CD4-positive, alpha-beta memory T cell (primary cell): Measurements from ENCODE around the gene RIMS3. TPM values are rescaled to one million over a fixed set of nuclear protein-coding genes. Genes with fewer than 3 reads are reported as not detected.

Source experiments
- CTCF ChIA-PET: fragments of 350-600 bp; sonication (Branson Sonifier 250); formaldehyde crosslinking; loops from one replicate; lab custom pipeline; 2021; ENCODE audit warnings: inconsistent platforms; ENCODE audit not compliant: partially characterized antibody; lab: Charles Lee
- POLR2A ChIA-PET: fragments of 350-600 bp; sonication (Branson Sonifier 250); formaldehyde crosslinking; loops from one replicate; lab custom pipeline; 2021; ENCODE audit not compliant: partially characterized antibody; lab: Charles Lee
- DNase-seq, 5 donors: peaks; one replicate each; pipeline versions ENCODE4 v3.0.0 to v3.0.0-alpha.2; 2020 to 2022; ENCODE audit warnings: mixed read lengths in 1 of 5
- H3K27ac ChIP-seq: one replicate; pipeline ENCODE4 v1.7.0; 2013; ENCODE audit warnings: low read depth, low read length
- H3K27me3 ChIP-seq: 2 replicates; pipeline ENCODE4 v1.7.0; 2013; ENCODE audit warnings: mild to moderate bottlenecking, low read length, moderate library complexity; ENCODE audit not compliant: insufficient read depth
- H3K36me3 ChIP-seq: 2 replicates; pipeline ENCODE4 v1.7.0; 2013; ENCODE audit warnings: mild to moderate bottlenecking, low read length, moderate library complexity; ENCODE audit not compliant: insufficient read depth
- H3K4me1 ChIP-seq: 2 replicates; pipeline ENCODE4 v1.7.0; 2013; ENCODE audit warnings: mild to moderate bottlenecking, low read length, moderate library complexity; ENCODE audit not compliant: insufficient read depth
- H3K4me3 ChIP-seq, 2 donors: one replicate each; pipeline ENCODE4 v1.7.0; 2013; ENCODE audit warnings: low read length in 2 of 2, mild to moderate bottlenecking in 1 of 2
- H3K9me3 ChIP-seq, 2 donors: one replicate each; pipeline ENCODE4 v1.7.0; 2013; ENCODE audit warnings: low read length in 2 of 2, control low read depth in 1 of 2; ENCODE audit not compliant: control insufficient read depth in 1 of 2
- H3K27ac Mint-ChIP-seq, 7 donors: one replicate each; pipeline ENCODE4 v1.8.0; 2020 to 2021; ENCODE audit warnings: mixed read lengths in 7 of 7, mild to moderate bottlenecking in 6 of 7, inconsistent platforms in 3 of 7, moderate library complexity in 3 of 7
- H3K27me3 Mint-ChIP-seq, 2 donors: one replicate each; pipeline ENCODE4 v1.8.0; 2020 to 2021; ENCODE audit warnings: mixed read lengths in 2 of 2
- H3K36me3 Mint-ChIP-seq, 2 donors: one replicate each; pipeline ENCODE4 v1.8.0; 2020 to 2021; ENCODE audit warnings: mixed read lengths in 2 of 2, inconsistent platforms in 1 of 2, mild to moderate bottlenecking in 1 of 2
- H3K4me1 Mint-ChIP-seq, 4 donors: one replicate each; pipeline ENCODE4 v1.8.0; 2020 to 2021; ENCODE audit warnings: mixed read lengths in 4 of 4, mild to moderate bottlenecking in 1 of 4
- H3K4me3 Mint-ChIP-seq, 8 donors: one replicate each; pipeline ENCODE4 v1.8.0; 2020 to 2021; ENCODE audit warnings: mixed read lengths in 8 of 8, mild to moderate bottlenecking in 7 of 8, moderate library complexity in 6 of 8, inconsistent platforms in 3 of 8
- H3K9me3 Mint-ChIP-seq, 8 donors: one replicate each; pipeline ENCODE4 v1.8.0; 2020 to 2021; ENCODE audit warnings: mixed read lengths in 8 of 8, mild to moderate bottlenecking in 5 of 8, inconsistent platforms in 3 of 8, moderate library complexity in 1 of 8
- intact Hi-C: fragments of 100-400 bp; cut with micrococcal nuclease; formaldehyde crosslinking; loops from one replicate; pipeline ENCODE4 v1.15.1; 2023
- polyA plus RNA-seq, 2 donors: library from polyadenylated mRNA; unstranded; fragments of 300-500 nt; fragmentation: Illumina TruSeq; gene quantifications; one replicate each; pipeline ENCODE4 v1.2.3, GENCODE V29; 2021
- total RNA-seq, 2 experiments: library from RNA; stranded (reverse); gene quantifications; one replicate each; pipeline ENCODE4 v1.2.3, GENCODE V29; 2021

The RIMS3 gene
- total and polyA plus RNA-seq, 4 experiments from 2014 or later: 1.5 to 3.4 (median 2.2) TPM

GRCh38 chr1:40692429-40692895 lies 27.0 kb upstream of the RIMS3 start:
- POLR2A ChIA-PET: interaction anchor here (0.8 to 7.8 kb wide), 24 partner anchors 8 to 669 kb away, joined by 3 to 137 read pairs (median 7); partner anchors contain the start of genes CITED4, CTPS1, FOXO6 and RIMS3
- peak overlapping the region; percentile 98 for H3K27ac ChIP-seq
- H3K4me1 ChIP-seq: peaks cover 67% of the 10 kb centered on the region
- Mint-ChIP-seq H3K4me1 (peaks cover 58 to 76% (median 65%) of the 10 kb centered on the region in 4 donors), H3K4me3 (peak overlapping the region; percentile 89 to 97 (median 94)), H3K27ac (peak overlapping the region; percentile 94 to 98 (median 96)), H3K27me3 (no peaks in the 10 kb centered on the region), H3K36me3 (peaks cover 4 to 25% of the 10 kb centered on the region in 2 donors), H3K9me3 (no peaks in the 10 kb centered on the region)
- H3K36me3 ChIP-seq: no peaks in the 10 kb centered on the region
- no peaks in the 10 kb centered on the region for H3K27me3 ChIP-seq
- no peak for DNase-seq
- CTCF ChIA-PET: interaction anchor here (0.6 to 4.5 kb wide), 5 partner anchors 9 to 257 kb away, joined by 3 to 27 read pairs (median 7); no protein-coding TSS in a partner anchor
- intact Hi-C loops: loop anchor here (1.0 kb wide), 1 partner anchor 17 kb away; no protein-coding TSS in a partner anchor
- peak overlapping the region; percentile 74 to 86 for H3K4me3 ChIP-seq
- no peaks in the 10 kb centered on the region for H3K9me3 ChIP-seq

GRCh38 chr1:40691538-40692428 lies 26.3 kb upstream of the RIMS3 start, which contains the start of gene NFYC:
TSS of gene NFYC (plus strand) at chr1:40691704. CDS start at chr1:40738844, 47,140 bp downstream.
- H3K4me1 ChIP-seq: peaks cover 60% of the 10 kb centered on the region
- ChIA-PET CTCF (interaction anchor here (0.6 to 4.5 kb wide), 10 partner anchors 9 to 261 kb away, joined by 3 to 27 read pairs (median 4); partner anchors contain the start of gene RIMS3), POLR2A (interaction anchor here (0.6 to 7.8 kb wide), 40 partner anchors 9 to 670 kb away, joined by 3 to 137 read pairs (median 5); partner anchors contain the start of genes CITED4, CTPS1, EXO5 and FOXO6)
- H3K36me3 Mint-ChIP-seq: peaks cover 8 to 29% of the 10 kb centered on the region in 2 donors
- peak within 1 kb of the TSS; percentile 98 for H3K27ac ChIP-seq
- H3K36me3 ChIP-seq: no peaks in the 10 kb centered on the region
- H3K9me3 ChIP-seq: no peaks in the 10 kb centered on the region
- H3K4me3 Mint-ChIP-seq: peak within 1 kb of the TSS; percentile 89 to 97 (median 94)
- intact Hi-C loops: loop anchor here (1.0 kb wide), 3 partner anchors 18 to 111 kb away; partner anchors contain the start of gene RIMS3
- peak within 1 kb of the TSS; percentile 74 to 86 for H3K4me3 ChIP-seq
- H3K9me3 Mint-ChIP-seq: no peaks in the 10 kb centered on the region
- H3K4me1 Mint-ChIP-seq: peaks cover 51 to 69% (median 58%) of the 10 kb centered on the region in 4 donors
- H3K27ac Mint-ChIP-seq: peak within 1 kb of the TSS; percentile 94 to 98 (median 96)
- H3K27me3 Mint-ChIP-seq: no peaks in the 10 kb centered on the region
- no peaks in the 10 kb centered on the region for H3K27me3 ChIP-seq
- peak; percentile 93 to 97 (median 96) for DNase-seq

GRCh38 chr1:40690771-40691537 lies 25.5 kb upstream of the RIMS3 start:
- H3K27ac Mint-ChIP-seq: peak overlapping the region; percentile 94 to 98 (median 96)
- ChIA-PET POLR2A (interaction anchor here (0.6 to 7.8 kb wide), 35 partner anchors 9 to 656 kb away, joined by 3 to 137 read pairs (median 5); partner anchors contain the start of genes CITED4, CTPS1, EXO5 and RIMS3), CTCF (interaction anchor here (0.7 to 4.5 kb wide), 9 partner anchors 10 to 262 kb away, joined by 3 to 27 read pairs (median 6); partner anchors contain the start of gene RIMS3)
- intact Hi-C loops: loop anchor here (1.0 kb wide), 2 partner anchors 26 to 111 kb away; partner anchors contain the start of gene RIMS3
- no peaks in the 10 kb centered on the region for H3K36me3 ChIP-seq
- H3K4me1 Mint-ChIP-seq: peaks cover 44 to 61% (median 50%) of the 10 kb centered on the region in 4 donors
- peak in 1 of 5 donors; percentile 9 for DNase-seq
- H3K4me3 ChIP-seq: peak overlapping the region; percentile 74 to 86
- peaks cover 12 to 31% of the 10 kb centered on the region in 2 donors for H3K36me3 Mint-ChIP-seq
- no peaks in the 10 kb centered on the region for H3K27me3 ChIP-seq
- H3K9me3 ChIP-seq: no peaks in the 10 kb centered on the region
- H3K4me3 Mint-ChIP-seq: peak overlapping the region; percentile 89 to 97 (median 94)
- peak overlapping the region; percentile 98 for H3K27ac ChIP-seq
- H3K27me3 Mint-ChIP-seq: no peaks in the 10 kb centered on the region
- H3K9me3 Mint-ChIP-seq: no peaks in the 10 kb centered on the region
- peaks cover 52% of the 10 kb centered on the region for H3K4me1 ChIP-seq

- CTCF ChIA-PET: interaction anchor here (1.0 to 4.2 kb wide), 5 partner anchors 8 to 263 kb away, joined by 3 to 27 read pairs (median 10); partner anchors contain the start of gene RIMS3
- intact Hi-C loops: no loop called here
- no peak for DNase-seq
- POLR2A ChIA-PET: interaction anchor here (0.6 to 7.8 kb wide), 4 partner anchors 9 to 1118 kb away, joined by 3 to 137 read pairs (median 3); partner anchors contain the start of gene CTPS1
- peaks cover 40 to 55% (median 42%) of the 10 kb centered on the region in 4 donors for H3K4me1 Mint-ChIP-seq
- Histone ChIP-seq H3K4me1 (peaks cover 41% of the 10 kb centered on the region), H3K27ac (no peak overlapping the region), H3K27me3 (no peaks in the 10 kb centered on the region), H3K4me3 (no peak overlapping the region), H3K36me3 (no peaks in the 10 kb centered on the region), H3K9me3 (no peaks in the 10 kb centered on the region)
- H3K27ac Mint-ChIP-seq: peak overlapping the region in 6 of 7 donors; percentile 8 to 95 (median 64)
- H3K27me3 Mint-ChIP-seq: no peaks in the 10 kb centered on the region
- peak overlapping the region in 2 of 8 donors; percentile 21 to 29 for H3K4me3 Mint-ChIP-seq
- H3K9me3 Mint-ChIP-seq: no peaks in the 10 kb centered on the region
- peaks cover 16 to 34% of the 10 kb centered on the region in 2 donors for H3K36me3 Mint-ChIP-seq
Measured at GRCh38 chr1:40689737-40690136, 24.3 kb upstream of the RIMS3 start.

GRCh38 chr1:40687661-40688060 lies 22.2 kb upstream of the RIMS3 start:
- intact Hi-C loops: no loop called here
- H3K9me3 Mint-ChIP-seq: no peaks in the 10 kb centered on the region
- H3K36me3 Mint-ChIP-seq: peaks cover 21 to 32% of the 10 kb centered on the region in 2 donors
- DNase-seq: no peak
- H3K27ac Mint-ChIP-seq: no peak overlapping the region
- no peaks in the 10 kb centered on the region for H3K9me3 ChIP-seq
- H3K4me1 Mint-ChIP-seq: peaks cover 22 to 34% (median 23%) of the 10 kb centered on the region in 4 donors
- no peak overlapping the region for H3K4me3 Mint-ChIP-seq
- POLR2A ChIA-PET: no interaction called here
- H3K36me3 ChIP-seq: no peaks in the 10 kb centered on the region
- no peaks in the 10 kb centered on the region for H3K27me3 ChIP-seq
- H3K27ac ChIP-seq: no peak overlapping the region
- no peaks in the 10 kb centered on the region for H3K27me3 Mint-ChIP-seq
- H3K4me3 ChIP-seq: no peak overlapping the region
- peaks cover 20% of the 10 kb centered on the region for H3K4me1 ChIP-seq
- CTCF ChIA-PET: no interaction called here

- Histone ChIP-seq H3K27me3 (no peaks in the 10 kb centered on the region), H3K9me3 (no peaks in the 10 kb centered on the region), H3K36me3 (no peaks in the 10 kb centered on the region), H3K4me1 (peaks cover 15% of the 10 kb centered on the region), H3K27ac (no peak overlapping the region), H3K4me3 (no peak overlapping the region)
- ChIA-PET CTCF (no interaction called here), POLR2A (no interaction called here)
- intact Hi-C loops: no loop called here
- Mint-ChIP-seq H3K27me3 (no peaks in the 10 kb centered on the region), H3K36me3 (peaks cover 21 to 27% of the 10 kb centered on the region in 2 donors), H3K4me3 (peak overlapping the region in 1 of 8 donors; percentile 39), H3K4me1 (peaks cover 17 to 28% (median 18%) of the 10 kb centered on the region in 4 donors), H3K9me3 (no peaks in the 10 kb centered on the region), H3K27ac (no peak overlapping the region)
- DNase-seq: no peak
Measured at GRCh38 chr1:40687059-40687458, 21.6 kb upstream of the RIMS3 start.
